HG03342 (cell line): ENCODE data around the gene RPL29.
A peak's percentile ranks its signal among the peaks of the same experiment; 100 is the strongest.

ENCODE experiments used
- ATAC-seq: cut with Tn5 transposase; IDR thresholded peaks from one replicate; pipeline ENCODE4 v1.9.1; 2021; ENCODE audit warnings: mild to moderate bottlenecking, moderate library complexity; ENCODE audit not compliant: unreplicated experiment

The RPL29 gene

GRCh38 chr3:51984269-51984647 is 11.4 kb downstream of the RPL29 start:
- no peak for ATAC-seq

- no peak for ATAC-seq
Measured at GRCh38 chr3:51983578-51984268, 12.0 kb downstream of the RPL29 start.

GRCh38 chr3:51982838-51983577 is 12.7 kb downstream of the RPL29 start, which contains the start of gene ACY1:
ACY1 (plus strand) TSS chr3:51983535; CDS start chr3:51984065, 530 bp downstream.
- ATAC-seq, result peak; percentile 67

- ATAC-seq, result peak; percentile 53
Measured at GRCh38 chr3:51982352-51982837, 13.3 kb downstream of the RPL29 start.

- ATAC-seq, result no peak
Measured at GRCh38 chr3:51980253-51980652, 15.4 kb downstream of the RPL29 start.

- ATAC-seq, result no peak
Measured at GRCh38 chr3:51978143-51978502, 17.6 kb downstream of the RPL29 start.

GRCh38 chr3:51977446-51978142 is 18.1 kb downstream of the RPL29 start:
- no peak for ATAC-seq

- ATAC-seq, result no peak
Measured at GRCh38 chr3:51975852-51976549, 19.7 kb downstream of the RPL29 start.

- peak; percentile 57 for ATAC-seq
Measured at GRCh38 chr3:51974963-51975851, 20.5 kb downstream of the RPL29 start, which contains the start of gene ABHD14A. ABHD14A (plus strand) TSS chr3:51975064; CDS start chr3:51975136, 72 bp downstream.

- ATAC-seq, result no peak
Measured at GRCh38 chr3:51974277-51974962, 21.3 kb downstream of the RPL29 start.

GRCh38 chr3:51971350-51971749 is 24.3 kb downstream of the RPL29 start:
- ATAC-seq, result no peak

- ATAC-seq, result no peak
Measured at GRCh38 chr3:51970606-51971300, 24.9 kb downstream of the RPL29 start.

- no peak for ATAC-seq
Measured at GRCh38 chr3:51969841-51970240, 25.9 kb downstream of the RPL29 start.

- ATAC-seq, result no peak
Measured at GRCh38 chr3:51968883-51969678, 26.6 kb downstream of the RPL29 start.

GRCh38 chr3:51968170-51968775 is 27.4 kb downstream of the RPL29 start:
- no peak for ATAC-seq

GRCh38 chr3:51967384-51968169 is 28.1 kb downstream of the RPL29 start, which contains the start of gene PCBP4:
PCBP4 (minus strand) TSS chr3:51967454; CDS start chr3:51961240, 6,214 bp downstream.
- ATAC-seq, result peak; percentile 40
